HG03139 (cell line): ENCODE data around the gene KLF13.

ENCODE experiments used
- ATAC-seq: cut with Tn5 transposase; IDR thresholded peaks from one replicate; pipeline ENCODE4 v1.9.1; 2021; ENCODE audit not compliant: unreplicated experiment

KLF13 gene

GRCh38 chr15:31314380-31314779 lies 12.3 kb upstream of the KLF13 start:
- no peak for ATAC-seq

DNA sequence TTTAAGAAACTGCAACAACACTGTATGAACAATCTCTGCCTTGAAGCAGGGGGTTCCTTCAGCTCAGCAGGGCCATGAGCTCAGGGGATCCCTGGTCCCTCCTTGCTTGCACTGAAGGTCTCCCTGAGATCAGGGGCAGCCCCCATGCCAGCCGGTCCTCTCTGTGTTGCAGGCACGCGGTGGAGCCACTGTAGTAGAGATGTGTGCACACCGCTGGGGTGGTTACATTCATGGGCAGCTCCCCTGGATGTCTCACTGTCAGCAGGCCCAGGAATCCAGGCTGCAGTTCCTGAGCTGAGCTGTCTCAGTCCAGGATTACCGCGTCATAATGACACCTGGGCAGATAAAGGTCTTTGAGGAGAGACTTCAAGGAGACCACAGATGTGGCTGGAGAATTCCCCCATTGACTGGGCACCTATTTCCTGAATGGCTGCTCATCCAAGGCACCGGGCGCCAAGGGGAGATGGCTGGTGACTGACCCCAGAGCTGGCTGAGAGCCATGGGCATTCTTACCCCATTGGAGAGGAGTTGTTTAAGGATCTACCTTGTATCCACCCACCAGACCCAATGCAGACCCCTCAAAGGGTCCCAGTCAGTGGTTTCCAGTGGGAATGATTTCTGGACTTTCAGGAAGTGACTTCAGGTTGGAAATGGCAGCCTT lies 10.4 kb upstream of the KLF13 start:
- ATAC-seq: no peak

- no peak for ATAC-seq
Observed at GRCh38 chr15:31317017-31317416, 9.6 kb upstream of the KLF13 start.

DNA sequence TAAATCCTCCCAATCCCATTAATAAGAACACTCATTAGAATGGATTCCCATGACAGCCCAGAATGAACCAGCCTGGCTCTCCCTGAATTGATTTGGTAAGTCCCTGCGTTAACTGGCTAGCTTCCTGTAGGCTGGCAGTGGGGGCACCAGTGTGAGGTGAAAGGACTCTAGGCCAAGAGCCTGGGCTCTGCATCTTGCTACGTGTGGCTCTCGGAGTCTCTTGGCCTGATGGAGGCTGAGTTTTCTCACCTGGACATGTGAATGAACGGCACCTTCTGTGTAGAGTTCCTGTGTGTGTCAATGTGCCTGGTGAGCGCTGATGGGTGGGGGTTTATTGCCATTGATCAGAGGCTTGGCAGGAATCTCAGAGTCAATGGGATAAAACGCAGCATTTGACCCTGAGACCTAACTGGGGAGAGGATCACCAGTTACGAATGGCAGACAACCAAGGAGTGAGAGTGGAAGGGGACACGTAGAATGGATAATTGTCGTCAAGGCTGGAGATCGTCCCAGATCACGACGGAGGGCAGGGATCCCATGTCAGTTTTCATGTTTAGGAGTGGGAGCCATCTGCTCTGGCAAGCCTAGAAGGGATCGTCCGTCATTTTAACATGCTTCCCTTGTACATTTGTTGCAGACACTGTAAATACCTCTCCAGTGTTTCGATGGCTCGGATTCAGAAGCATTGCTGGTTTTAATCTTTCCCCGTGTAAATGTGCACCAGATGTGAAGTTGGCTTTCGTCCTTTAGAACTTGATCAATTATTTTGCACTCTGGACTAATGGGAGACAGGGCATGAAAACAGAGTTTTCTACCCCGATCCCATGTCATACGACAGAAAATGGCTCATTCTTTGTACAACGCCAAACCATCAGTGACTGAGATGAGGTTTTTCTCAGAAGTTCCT lies 9.0 kb upstream of the KLF13 start:
- ATAC-seq: no peak

DNA sequence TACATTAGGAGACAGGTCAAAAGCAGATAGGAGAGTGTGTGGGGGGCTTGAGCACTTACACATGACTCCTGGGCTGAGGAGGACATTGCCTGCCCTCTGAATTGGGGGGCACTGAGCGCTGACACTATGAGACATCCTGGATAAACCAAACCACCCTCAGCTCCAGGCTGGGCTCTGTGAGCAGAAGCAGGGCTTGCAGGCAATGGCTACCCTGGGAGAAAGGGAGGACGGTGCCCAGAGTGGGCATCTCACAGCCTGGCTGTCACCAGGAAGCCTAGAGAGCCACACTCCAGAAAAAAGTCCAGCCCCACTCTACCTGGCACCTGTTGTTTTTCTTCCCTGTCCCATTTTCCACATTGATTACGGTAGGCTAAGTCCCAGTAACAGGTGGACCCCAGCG lies 8.2 kb upstream of the KLF13 start:
- ATAC-seq: no peak

GRCh38 chr15:31320022-31320421 lies 6.6 kb upstream of the KLF13 start:
- no peak for ATAC-seq

DNA sequence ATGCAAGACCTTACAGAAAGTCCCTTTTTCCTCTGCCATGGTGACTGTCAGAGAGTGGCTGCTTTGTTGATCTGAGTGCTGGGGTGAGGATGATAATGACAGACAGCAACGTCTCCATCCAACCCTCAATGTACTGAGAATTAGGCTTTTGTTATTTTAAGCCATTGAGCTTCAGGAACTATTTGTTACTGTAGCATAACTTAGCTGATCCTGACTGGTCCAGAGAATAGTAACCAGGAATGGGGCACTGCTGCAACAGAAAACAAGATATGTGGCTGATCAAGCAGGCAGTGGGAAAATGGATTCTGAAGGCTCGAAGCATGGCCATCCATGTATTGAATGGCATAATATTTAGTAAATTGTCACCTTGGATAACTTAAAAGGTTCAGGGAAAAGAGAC lies 5.2 kb upstream of the KLF13 start:
- no peak for ATAC-seq

GRCh38 chr15:31322504-31322903 lies 4.1 kb upstream of the KLF13 start:
- no peak for ATAC-seq

- no peak for ATAC-seq
Observed at GRCh38 chr15:31323627-31324026, 3.0 kb upstream of the KLF13 start.

GRCh38 chr15:31324186-31324585 lies 2.4 kb upstream of the KLF13 start:
- ATAC-seq: no peak

GRCh38 chr15:31324806-31325594 lies 1.6 kb upstream of the KLF13 start:
- ATAC-seq: no peak

DNA sequence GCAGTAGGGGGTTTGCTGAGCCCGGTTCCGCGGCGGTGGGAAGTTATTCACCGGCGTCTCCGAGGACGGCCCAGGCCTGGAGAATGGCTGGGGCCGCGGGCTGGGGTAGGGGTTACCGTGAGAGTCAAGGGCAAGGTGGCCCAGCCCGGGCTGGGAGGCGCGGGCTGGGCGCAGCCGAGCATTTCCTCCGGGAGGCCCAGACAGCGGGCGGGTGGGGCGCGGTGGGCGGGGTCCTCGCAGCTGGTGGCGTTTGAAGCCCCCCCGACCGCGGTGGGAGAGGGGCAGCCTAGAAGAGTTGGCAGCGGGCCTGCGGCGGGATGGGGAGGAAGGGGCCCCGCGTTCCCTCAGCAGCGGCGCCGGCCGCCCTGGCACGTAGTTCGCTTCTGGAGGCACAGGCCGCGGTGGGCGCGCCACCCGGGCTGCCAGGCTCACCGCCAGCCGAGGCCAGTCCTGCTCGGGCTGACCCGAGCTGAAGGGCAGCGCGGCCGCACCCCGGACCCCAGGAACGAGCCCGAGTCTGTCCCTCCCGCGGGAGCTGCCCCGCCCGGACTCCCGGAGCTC lies 960 bp upstream of the KLF13 start:
- peak; percentile 4 for ATAC-seq

GRCh38 chr15:31326875-31327668 lies 437 bp downstream of the KLF13 start:
- ATAC-seq: peak; percentile 18

DNA sequence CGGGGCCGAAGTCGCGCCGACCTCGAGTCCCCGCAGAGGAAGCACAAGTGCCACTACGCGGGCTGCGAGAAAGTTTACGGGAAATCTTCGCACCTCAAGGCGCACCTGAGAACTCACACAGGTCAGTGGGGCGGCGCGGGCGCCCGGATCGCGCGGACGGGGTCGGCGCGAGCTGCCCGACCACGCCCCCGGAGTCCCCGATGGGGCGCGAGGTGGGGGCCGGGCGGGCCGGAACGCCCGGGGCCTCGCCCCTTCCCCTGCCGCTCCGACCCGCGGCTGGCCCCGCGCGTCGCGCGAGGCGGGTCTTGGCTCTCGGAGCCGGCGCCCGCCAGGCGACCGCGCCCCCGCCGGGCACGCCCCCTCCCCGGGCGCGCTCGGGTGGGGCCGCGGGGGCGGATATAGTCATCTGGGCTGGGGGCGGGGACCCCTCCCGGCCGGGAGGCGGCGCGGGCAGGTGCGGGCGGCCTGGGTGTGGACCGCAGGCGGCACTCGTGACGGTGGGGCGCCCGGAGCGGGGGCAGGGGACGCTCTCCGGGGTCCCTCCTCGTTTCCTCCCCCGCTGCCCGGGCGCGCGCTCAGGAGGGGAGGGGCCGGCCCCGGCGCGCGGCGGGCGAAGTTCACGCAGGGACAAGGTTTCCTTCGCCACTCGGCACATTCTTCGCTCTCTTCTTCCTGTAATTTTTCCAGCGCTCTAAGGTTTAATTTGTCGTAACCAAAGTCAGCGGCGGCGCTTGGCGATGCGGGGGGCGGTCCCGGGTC lies 1.2 kb downstream of the KLF13 start:
- no peak for ATAC-seq

- no peak for ATAC-seq
Observed at GRCh38 chr15:31328428-31328968, 1.9 kb downstream of the KLF13 start.

DNA sequence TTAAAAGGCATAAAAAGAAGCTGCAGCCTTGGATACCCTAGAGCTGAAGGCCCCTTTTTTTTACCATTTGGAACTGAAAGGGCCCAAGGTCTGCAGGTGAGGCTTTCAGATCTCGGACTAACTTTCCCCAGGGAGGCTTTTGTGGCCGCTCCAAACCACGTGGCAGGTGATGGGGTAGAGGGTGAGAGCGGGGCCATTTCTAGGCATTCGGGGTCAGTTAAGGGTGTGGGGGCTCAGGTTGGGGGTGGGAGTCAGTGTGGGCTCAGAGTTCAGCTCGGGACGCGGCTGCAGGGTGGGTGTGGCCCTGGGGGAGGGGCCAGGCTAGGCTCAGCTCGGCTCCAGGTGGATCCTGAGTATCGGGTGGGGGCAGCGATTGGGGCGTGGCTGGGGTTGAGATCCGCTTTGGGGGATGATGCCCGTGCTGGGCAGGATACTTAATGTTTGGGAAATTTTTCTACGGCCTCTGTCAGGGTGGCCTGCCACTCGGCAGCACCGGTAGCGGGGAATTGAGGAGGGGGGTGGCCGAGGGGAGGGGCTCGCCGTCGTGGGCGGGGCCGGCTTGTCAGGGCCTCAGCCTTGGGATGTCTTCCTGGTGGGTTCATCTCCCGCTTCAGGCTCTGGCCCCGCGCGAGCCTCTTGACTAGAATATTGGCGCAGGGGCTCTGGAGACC lies 2.5 kb downstream of the KLF13 start:
- ATAC-seq: no peak

- ATAC-seq: no peak
Observed at GRCh38 chr15:31329640-31330010, 3.0 kb downstream of the KLF13 start.

DNA sequence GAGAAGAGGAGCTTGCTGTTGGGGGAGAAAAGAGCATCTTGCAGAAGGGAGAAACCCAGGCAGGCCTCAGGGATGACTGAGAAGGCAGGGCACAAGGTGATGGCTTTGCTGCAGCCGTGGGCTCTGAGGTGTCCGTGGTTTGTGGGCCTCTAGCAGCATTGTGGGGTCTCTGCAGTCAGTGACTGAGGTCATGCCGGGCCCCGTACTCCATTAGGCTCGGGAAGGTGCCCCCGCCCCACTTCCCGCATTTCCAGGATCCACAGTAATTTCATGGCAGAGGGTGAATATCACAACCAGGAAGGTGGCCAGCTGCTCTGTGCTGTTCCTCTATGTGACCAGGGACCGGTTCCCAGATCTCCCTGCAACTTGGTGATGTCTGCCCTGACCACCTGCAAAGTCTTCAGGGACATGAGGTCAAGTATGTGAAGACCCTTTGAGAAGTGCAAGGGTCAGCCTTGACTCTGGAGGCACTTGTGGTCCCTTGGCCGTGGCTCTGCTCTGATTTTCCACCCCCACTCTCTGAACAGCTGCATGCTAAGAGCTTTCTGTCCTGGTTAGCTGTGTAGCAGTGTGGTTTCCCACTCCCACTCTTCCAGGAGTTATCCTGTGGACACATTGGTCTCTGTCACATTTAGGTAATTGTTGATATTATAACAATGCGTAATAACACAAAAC lies 3.6 kb downstream of the KLF13 start:
- no peak for ATAC-seq
